HK-2 (cell line): Measurements from ENCODE around the gene TTC22.

Experiments used
- DNase-seq: peaks from one replicate; pipeline ENCODE4 v3.0.0-alpha.2; 2018; ENCODE audit not compliant: unreplicated experiment

The TTC22 gene

DNA sequence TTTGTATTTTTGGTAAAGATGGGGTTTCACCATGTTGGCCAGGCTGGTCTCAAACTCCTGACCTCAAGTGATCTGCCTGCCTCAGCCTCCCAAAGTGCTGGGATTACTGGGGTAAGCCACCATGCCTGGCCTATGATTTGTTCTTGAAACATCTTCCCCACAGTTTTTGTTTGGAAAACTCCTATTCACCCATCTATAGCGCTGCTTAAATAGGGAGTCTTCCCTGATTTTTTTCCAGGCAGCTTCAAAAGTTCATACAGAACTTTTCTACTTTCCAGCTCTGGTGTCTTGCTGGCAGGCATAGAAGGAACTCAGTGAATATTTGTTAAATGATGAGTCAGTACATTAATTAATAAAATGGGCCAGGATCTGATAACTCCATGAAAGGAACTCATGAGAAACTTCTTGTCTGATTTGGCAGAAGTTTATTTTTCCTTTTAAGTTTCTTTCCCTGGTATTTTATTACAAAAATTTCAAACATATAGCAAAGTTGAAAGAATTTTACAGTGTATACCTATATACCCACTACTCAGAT lies 33.0 kb upstream of the TTC22 start:
- DNase-seq = no peak

DNA sequence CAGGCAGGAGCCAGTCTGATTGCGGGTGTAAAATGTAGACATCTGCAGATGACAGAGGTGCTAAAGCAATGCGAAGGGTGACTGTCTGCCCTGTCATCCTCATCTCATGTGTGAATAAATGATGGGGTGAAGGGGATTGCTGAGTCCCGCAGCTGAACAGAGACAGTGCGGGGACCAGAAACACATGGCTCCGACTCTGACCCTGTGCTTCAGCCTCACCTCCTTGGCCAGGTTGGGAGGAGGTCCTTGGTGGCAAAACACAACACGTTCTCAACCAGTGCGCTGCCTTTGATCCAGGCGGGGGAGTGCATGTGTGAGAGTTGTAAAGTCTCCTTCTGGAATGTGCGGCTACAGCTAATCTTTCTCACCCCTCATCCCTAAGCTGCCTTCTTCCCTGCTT lies 32.0 kb upstream of the TTC22 start:
- no peak for DNase-seq

DNA sequence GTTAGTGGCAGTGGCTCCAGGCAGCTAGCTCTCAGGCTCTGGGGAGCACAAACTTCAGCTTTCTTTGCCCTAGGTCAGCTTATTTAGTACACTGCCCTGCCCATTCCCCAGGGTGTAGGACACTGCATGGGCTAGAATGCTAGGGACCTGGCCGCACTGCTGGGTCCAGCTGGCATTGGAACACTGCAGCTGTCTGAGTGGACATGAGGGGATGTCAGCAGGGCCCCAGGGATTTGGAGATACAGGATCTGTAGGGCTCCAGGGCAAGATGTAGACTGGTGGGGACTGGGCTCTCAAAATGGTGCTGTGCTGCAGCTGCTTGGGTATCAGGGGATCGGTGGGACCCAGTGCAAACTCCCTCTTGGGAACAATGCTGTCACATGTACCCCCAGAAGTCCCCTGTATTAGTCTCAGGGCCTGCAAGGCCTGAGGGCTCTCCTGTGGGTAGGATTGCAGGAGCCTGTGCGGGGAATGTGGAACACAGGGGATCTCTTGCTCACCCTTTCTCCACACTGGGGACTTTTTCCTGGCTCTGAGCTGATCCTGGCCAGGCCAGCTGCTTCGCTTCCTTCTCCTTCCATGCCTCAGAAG lies 25.2 kb upstream of the TTC22 start:
- DNase-seq = no peak

DNA sequence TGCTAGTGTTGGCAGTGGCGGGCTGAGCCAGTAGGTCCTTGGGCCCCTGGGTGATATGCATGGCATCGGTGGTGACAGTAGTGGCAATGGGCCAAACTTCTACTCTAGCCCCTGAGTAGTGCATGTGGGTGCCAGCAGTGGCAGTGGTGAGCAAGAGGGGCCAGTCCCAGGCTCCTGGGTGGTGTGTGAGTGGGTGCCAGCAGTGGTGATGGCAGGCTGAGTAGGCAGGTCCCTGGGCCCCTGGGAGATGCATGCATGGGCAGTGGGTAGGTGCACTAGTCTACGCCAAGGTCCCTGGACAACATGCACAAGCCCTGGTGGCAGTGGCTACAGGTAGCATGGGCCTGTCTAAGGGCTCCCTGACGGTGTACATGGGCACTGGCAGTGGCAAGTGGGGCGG lies 24.6 kb upstream of the TTC22 start:
- no peak for DNase-seq

DNA sequence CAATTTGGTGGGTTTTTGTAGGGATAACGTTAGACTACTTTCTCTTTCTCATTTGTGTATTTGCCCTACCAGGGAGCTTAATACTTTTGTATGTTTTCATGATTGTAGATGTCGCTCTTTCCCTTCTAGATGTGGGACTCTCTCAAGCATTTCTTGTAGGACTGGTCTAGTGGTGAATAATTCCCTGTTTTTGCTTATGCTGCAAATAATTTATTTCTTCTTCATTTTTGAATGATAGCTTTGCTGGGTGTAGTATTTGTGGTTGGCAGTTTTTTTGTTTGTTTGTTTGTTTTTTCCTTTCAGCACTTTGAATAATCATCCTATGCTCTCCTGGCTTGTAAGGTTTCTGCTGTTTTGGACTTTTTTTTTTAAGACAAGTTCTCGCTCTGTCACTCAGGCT lies 22.5 kb upstream of the TTC22 start:
- DNase-seq = no peak

DNA sequence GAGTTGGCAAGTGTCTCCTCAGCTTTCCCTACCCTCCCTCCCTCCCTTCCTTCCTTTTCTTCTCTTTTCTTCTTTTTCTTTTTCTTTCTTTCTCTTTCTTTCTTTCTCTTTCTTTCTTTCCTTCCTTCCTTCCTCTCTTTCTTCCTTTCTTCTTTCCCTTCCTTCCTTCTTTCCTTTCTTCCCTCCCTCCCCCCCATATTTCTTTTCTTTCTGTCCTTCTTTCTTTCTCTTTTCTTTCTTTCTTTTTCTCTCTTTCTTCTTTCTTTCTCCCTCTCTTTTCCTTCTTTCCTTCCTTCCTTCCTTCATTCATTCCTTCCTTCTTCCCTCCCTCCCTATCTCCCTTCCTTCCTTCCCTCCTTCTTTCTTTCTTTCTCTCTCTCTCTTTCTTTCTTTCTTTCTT lies 18.6 kb upstream of the TTC22 start:
- DNase-seq = no peak

DNA sequence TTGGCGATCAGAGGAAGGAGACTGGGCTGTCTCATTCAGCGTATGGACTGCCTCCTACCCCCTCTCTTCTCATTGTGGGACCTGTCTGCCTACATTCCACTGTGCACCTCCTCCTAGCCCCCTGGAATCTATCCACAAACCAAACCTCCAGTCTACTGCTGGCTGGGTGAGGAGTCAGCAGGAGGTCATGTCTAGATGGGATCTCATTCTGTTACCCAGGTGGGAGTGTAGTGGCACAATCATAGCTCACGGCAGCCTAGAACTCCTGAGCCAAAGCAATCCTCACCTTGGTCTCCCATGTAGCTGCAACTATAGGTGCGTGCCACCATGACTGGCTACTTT lies 18.0 kb upstream of the TTC22 start:
- no peak for DNase-seq

DNA sequence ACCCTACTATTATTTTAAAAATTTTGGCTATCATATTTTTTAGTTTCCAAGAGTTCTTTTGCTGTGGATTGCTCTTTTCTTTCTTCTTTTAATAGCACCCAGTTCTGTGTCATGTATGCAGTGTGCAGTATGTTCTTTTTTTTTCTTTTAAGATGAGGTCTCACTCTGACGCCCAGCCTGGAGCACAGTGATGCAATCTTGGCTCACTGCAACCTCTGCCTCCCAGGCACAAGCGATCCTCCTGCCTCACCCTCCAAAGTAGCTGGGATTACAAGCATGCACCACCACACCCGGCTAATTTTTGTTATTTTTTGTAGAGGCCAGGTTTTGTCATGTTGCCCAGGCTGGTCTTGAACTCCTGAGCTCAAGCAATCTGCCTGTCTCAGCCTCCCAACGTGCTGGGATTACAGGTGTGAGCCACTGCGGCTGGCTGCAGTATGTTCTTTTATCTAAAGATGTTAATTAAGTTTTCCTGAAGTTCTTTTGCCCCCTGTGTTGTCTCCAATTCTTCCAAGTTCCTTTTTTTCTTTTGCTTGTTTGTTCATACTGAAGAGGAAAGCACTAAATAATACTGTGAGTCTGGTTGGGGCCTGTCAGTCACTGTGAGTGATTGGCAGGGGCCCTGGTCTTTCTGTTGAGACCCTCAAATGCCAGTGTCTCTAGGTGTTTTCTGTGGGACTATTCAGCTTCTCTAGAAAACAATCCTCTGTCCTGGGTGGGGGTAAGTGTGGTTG lies 17.5 kb upstream of the TTC22 start:
- DNase-seq = no peak

DNA sequence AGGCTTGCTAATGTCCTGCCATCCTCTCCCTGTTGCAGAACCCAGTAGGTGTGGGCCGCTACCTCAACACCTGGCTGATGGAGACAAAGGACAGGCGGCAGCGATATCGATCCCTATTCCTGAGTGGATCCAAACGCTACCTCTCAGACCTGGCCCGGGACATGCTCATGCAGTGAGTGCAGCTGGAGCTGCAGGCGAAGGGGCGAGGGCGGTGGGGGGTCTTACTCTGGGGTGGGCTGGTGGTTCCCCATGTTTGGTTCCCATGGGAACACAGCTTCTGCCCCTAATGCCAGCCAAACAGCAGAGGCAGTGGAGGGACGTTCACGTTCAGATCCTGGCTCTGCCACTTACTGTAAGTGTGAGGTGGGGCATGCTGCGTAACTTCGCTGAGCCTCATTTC lies 15.8 kb upstream of the TTC22 start:
- no peak for DNase-seq

DNA sequence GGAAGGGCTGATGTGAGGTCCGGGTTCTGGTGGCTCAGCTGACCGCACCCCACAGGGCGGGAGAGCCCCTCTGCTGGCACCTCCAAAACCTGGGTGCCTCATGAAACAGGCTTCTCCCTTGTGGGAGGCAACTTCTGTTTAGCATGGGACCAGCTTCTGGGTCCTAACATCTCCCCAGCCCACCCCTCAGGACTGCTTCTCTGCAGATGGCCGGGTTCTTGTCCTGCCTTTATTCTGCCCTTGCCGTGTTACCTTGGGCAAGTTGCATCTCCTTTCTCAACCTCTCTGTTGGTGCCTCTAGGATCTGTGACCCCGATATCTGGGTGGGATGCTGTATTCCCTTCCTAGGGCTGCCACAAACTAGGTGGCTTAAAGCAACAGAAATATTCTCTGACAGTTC lies 15.0 kb upstream of the TTC22 start:
- no peak for DNase-seq

DNA sequence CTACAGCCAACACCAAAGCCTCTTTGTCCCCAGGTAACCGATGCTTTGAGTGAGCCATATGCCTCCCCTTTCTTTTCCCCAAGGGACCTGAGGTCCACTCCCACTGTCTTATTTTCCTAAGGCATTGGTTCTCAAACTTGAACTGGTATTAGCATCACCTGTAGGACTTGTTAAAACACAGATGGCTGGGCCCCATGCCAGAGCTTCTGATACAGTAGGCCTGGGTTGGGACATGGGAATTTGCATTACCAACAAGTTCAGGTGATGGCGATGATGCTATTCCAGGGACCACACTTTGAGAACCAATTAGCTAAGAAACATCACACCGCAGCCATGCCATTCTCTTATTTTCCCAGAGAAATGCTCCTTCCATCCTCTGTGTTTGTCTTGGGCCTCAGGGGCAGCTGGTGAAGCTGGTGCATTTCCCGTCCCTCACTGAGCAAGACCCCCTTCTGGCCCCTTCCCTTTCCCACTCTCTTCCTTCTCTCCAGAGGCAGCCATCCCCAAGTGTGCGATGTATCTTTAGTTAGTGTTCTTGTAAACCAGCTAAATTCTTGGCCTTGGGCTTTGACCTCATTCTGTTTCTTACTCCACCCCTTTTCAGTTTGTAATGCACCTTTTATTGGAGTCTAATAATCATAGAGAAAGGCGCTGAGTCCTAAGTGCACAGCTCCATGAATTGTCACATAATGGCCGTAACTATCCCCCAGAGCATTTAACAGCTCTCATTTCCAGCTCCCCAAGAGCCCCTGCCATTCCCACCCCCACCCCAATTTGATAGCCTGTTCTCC lies 14.2 kb upstream of the TTC22 start:
- no peak for DNase-seq

DNA sequence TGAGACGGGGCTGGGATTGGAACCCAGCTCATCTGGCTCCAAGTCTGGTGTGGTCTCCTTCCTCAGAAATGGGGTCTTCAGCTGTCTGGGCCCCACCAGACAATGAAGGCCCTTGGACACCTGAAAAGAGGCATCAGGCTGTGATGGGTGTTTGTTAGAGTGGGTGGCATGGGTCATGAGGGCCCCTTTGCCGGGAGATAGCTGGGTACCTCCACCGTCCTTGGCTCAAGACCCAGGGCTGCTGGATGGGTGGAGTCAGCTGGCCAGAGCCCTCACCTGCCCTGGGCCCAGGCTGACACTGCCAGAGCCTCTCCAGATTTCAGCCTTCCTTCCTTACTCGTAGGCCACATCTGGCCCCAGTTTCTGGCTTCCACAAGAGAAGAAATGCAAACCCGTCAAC lies 13.4 kb upstream of the TTC22 start:
- no peak for DNase-seq

DNA sequence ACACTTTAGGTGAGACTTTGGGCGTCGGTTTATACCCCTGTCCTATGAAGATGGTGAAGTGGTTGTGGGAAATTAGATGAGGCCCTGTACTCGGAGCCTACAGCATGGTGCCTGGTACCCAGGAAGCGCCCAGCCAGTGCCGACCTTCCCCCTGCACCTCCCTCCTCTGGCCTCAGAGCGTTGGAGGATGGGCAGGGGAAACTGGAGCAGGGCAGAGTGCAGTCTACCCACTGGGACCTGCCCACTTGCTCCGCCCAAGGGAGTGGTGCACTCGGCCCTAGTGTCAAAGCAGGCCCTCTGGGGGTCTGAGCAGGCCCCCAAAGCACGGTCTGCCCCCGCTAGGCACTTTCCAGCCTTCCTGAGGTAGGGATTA lies 13.0 kb upstream of the TTC22 start:
- no peak for DNase-seq

DNA sequence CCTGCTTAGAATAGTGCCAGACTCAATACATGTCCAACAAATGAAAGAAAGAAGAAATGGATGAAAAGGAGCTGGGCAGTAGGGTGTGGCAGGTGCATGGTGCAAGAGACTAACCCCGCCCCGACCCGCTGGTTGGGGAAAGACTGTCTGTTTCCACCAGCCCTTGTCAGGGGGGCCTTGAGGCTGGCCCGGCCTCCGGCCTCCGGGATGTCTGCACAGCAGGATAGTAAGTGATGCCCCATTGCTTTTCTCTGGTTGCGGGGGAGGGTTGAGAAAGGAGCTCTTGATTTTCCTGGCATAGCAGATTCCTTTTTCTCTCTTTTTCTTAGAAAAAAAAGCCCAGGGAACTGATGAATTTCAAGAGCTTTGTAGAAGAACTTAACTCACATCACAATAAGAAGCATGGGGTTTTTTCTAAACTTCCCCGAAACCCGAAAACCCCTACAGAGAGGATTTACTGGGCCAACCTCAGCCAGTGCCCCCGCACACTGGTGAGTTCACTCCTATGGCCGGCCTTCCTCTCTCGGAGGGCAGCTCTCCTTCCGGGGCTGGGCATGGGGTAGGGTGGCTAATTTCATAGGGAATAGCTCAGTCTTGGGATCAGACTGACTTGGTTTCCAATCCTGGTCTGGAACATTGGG lies 12.5 kb upstream of the TTC22 start:
- no peak for DNase-seq

DNA sequence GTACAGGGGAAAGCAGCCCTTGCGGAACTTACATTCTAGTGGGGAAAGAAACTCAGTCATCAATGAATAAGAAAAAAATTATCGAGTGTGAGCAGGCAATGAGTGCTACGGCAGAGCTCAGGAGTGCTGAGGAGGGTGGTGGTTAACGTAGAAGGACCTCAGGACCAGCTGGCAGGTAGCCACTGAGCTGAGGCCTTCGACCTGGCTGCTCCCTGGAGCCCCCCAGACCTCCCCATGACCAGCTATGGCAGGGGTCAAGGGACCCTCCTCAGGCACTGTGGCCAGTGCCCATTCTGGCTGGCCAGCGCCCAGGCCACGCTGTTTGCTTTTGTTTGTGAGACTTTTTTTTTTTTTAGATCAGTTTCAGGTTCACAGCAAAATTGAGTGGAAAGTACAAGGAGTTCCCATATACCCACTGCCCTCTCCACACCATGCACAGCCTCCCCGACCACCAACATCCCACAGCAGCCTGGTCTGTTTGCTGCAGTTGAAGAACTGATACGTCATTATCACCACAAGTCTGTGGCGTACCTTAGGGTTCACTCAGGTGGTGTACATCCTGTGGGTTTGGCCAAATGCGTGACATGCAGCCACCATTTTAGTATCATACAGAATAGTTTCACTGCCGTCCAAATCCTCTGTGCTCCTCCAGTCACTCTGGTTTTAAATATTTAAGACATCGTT lies 11.8 kb upstream of the TTC22 start:
- DNase-seq = no peak

DNA sequence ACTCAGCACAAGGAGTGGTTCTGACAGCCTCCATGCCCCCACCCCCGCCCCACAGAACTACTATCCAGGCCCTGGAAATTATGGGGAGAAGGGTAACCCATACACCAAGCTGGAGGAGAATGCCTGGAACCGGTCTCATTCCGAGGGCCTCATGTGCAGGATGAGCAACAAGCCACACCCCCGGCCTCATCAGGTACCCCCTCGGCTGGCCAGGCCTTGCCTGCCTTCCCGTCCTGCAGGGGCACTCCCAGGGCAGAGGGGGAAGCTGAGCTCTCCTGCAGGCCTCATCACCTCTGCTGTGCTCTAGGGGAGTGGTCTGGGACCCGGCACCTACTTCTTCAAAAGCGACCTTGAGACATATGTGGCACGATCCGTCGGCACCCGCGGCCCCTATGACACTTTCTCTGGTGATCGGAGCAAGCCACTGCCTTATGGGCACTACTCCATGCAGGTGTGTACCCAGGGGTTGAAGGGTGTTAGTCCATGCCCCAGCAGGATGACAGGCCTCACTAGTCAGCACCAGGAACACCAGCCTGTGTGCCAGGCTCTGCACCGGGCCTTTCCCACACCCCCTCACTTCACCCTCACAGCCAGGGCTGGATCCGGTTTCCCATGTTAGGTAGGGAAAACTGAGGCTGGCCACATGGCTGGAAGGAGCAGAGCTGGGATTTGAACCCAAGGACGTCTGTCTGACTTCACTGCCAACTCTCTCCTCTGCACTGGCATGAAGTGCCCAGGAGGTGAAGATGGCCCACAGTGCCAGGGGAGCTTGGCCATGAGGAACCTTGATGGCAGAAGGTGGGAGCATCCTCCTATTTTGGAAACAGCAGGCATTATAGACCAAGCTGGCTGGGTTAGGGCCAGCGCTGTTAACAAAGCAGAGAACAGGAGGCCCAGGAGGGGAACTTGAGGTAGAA lies 10.9 kb upstream of the TTC22 start:
- DNase-seq = no peak

DNA sequence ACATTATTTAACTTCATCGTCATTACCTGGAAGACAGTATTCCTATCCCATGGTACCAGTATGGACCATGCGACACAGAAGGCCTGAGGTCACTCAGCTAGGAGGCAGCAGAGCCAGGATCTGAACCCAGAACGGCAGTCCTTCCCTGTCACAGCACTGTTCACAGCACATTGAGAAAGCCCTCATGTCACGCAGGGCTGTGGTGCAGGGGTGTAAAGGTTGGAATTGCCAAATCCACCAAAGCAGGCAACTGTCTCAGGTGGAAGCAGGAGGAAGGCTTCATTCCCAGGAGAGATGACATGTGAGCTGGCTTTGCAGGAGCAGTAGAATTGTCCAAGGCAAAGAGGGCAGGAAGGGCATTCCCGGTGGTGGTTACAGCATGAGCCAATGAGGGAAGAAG lies 9.9 kb upstream of the TTC22 start:
- no peak for DNase-seq

DNA sequence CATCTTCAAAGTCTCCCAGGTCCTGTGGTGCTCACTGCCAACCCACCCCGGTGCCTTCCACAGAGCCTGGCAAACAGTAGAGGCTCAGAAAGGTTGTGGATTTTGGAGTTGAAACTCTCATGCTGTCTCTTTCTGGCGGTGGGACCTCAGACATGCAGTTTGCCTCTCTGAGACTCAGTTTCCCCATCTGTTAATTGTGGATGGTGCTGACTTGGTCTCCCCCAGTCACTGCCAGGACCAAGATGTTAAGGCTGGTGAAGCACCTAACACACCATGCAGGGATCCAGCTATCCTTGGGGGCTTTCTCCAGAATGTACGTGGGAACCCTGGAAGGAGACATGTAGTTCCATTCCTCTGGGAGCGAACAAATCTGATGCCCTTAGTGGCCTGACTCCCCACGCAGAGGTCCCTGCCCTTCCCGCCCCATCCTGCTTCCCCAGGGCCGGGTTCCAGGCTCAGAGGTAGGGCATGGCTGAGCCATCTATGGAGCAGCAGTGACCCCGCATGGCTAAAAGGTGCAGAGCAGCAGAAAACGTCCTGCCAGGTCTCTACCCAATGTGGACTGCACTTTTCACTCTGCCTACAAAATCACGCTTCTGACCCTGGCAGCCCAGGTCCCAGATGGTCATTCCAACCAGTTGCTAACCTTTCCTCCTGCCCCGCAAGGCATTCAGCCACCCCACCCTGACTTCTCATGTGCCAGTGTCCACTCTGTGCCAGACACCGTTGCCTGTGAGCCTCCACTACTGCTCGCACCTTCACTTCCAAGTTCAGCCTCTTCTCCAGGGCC lies 9.2 kb upstream of the TTC22 start:
- peak; percentile 71 for DNase-seq

DNA sequence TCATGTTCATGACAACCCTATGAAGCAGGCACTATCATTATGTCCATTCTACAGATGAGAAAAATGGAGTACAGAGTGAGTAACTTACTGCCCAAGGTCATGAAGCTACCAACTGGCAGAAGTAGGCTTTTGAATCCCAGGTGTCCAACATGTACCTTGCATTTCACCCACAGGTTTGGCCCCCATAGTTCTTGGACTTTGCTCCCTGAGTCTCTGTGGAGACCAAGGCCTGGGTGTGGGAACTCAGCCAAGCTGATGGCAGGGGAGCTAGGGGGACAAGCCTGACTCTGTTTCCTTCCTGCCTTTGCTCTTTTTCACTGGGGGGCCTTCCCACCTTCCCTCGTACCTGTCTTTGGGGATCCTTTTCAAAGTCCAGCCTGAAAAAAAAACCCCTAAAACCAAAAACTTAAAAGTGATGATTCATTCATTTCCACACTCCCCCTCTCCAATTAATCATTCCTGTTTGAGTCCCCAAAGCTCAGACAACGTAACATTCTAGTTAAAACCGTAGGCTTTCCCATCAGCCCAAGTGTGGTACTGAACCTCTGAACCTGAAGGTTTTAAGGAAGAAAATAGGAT lies 8.5 kb upstream of the TTC22 start:
- DNase-seq = no peak
